A549 (cell line): ENCODE results near the gene F5. TPM values are rescaled to one million over a fixed set of nuclear protein-coding genes. Genes with fewer than 3 reads are reported as not detected.

ENCODE experiments used
- ATAC-seq, 2 experiments: fragments of 200-7000 bp in 1 of 2; fragments of >200 bp in 1 of 2; cut with Nextera tagmentation in 1 of 2; cut with Tn5 transposase in 1 of 2; 3 replicates each; pipeline versions ENCODE4 v1.8.0 to v1.9.1; 2018 to 2020; ENCODE audit warnings: mild to moderate bottlenecking in 1 of 2, moderate library complexity in 1 of 2
- CTCF ChIA-PET: fragments of 300-600 bp; sonication (Branson Sonifier 250); formaldehyde crosslinking; extraction: SDS; loops from one replicate; lab custom pipeline; 2021; ENCODE audit warnings: antibody characterized with exemption, inconsistent platforms; lab: Yijun Ruan, JAX
- POLR2A ChIA-PET: fragments of 350-600 bp; formaldehyde crosslinking; extraction: SDS; loops from one replicate; lab custom pipeline; 2021; ENCODE audit warnings: antibody characterized with exemption, inconsistent platforms; lab: Yijun Ruan, JAX
- DNase-seq, 2 experiments: peaks; one replicate each; pipeline versions ENCODE4 v3.0.0 to v3.0.0-alpha.2; 2011 to 2016; ENCODE audit warnings: low read depth in 1 of 2, low spot score in 1 of 2
- FAIRE-seq: peaks from 2 replicates; lab custom pipeline; 2011; peaks lifted over from hg19 to GRCh38; lab: Jason Lieb, UNC
- H3K27ac ChIP-seq, 2 experiments: fragments of >200 bp; sonication (Bioruptor Twin); formaldehyde crosslinking; 3 replicates each; pipeline ENCODE4 v1.5.1; 2016 to 2017
- H3K4me1 ChIP-seq: fragments of >200 bp; sonication (Bioruptor Twin); formaldehyde crosslinking; 3 replicates; pipeline ENCODE4 v1.6.1; 2016
- H3K4me2 ChIP-seq: fragments of >200 bp; sonication (Bioruptor Twin); formaldehyde crosslinking; 3 replicates; pipeline ENCODE4 v1.6.1; 2016
- H3K4me3 ChIP-seq: fragments of >200 bp; sonication (Bioruptor Twin); formaldehyde crosslinking; 3 replicates; pipeline ENCODE4 v1.5.1; 2016
- H3K9me3 ChIP-seq: fragments of >200 bp; sonication (Bioruptor Twin); formaldehyde crosslinking; 3 replicates; pipeline ENCODE4 v1.6.1; 2016
- BHLHE40 ChIP-seq: IDR thresholded peaks from 2 replicates; pipeline ENCODE4 v1.6.1; 2012; ENCODE audit warnings: low read depth, low read length, inconsistent platforms
- CBX8 ChIP-seq: fragments of 200-600 bp; sonication (generic); IDR thresholded peaks from 2 replicates; pipeline ENCODE4 v1.6.1; 2016
- CEBPB ChIP-seq, 2 experiments: fragments of >200 bp in 1 of 2; sonication (Bioruptor Twin) in 1 of 2; formaldehyde crosslinking in 1 of 2; IDR thresholded peaks; 2 replicates each; pipeline ENCODE4 v1.6.1; 2012 to 2016
- CHD2 ChIP-seq: fragments of 150-350 bp; IDR thresholded peaks from 2 replicates; pipeline ENCODE4 v1.6.1; 2014; ENCODE audit warnings: low read length; ENCODE audit not compliant: partially characterized antibody
- EHMT2 ChIP-seq: fragments of 200-600 bp; sonication (generic); IDR thresholded peaks from 2 replicates; pipeline ENCODE4 v1.6.1; 2016; ENCODE audit warnings: antibody characterized with exemption, low read depth, mild to moderate bottlenecking, moderate library complexity
- EP300 ChIP-seq, 2 experiments: fragments of >200 bp; sonication (Bioruptor Twin); formaldehyde crosslinking; IDR thresholded peaks; 2 replicates in 1 of 2; 3 replicates in 1 of 2; pipeline ENCODE4 v1.6.1; 2016 to 2017
- ESRRA ChIP-seq: fragments of 150-350 bp; IDR thresholded peaks from 2 replicates; pipeline ENCODE4 v1.6.1; 2014; ENCODE audit warnings: mild to moderate bottlenecking, low read length, borderline replicate concordance
- FOSB ChIP-seq: fragments of 250-450 bp; sonication (Bioruptor Pico); IDR thresholded peaks from 2 replicates; pipeline ENCODE4 v1.5.0; 2020; ENCODE audit warnings: mild to moderate bottlenecking, moderate library complexity
- FOSL2 ChIP-seq, 2 experiments: fragments of 450-650 bp in 1 of 2; fragments of >200 bp in 1 of 2; sonication (Bioruptor Twin) in 1 of 2; formaldehyde crosslinking; IDR thresholded peaks; 2 replicates each; pipeline versions ENCODE4 v1.5.0 to v1.6.1; 2016 to 2020; ENCODE audit warnings: mild to moderate bottlenecking in 1 of 2, moderate library complexity in 1 of 2
- HDAC2 ChIP-seq: fragments of 200-600 bp; sonication (generic); IDR thresholded peaks from 2 replicates; pipeline ENCODE4 v1.6.1; 2016
- HEYL ChIP-seq: fragments of 250-450 bp; sonication (Bioruptor Pico); IDR thresholded peaks from 2 replicates; pipeline ENCODE4 v1.8.0; 2021; ENCODE audit warnings: mild to moderate bottlenecking, moderate library complexity
- HOXA7 ChIP-seq: fragments of 250-450 bp; sonication (Bioruptor Pico); IDR thresholded peaks from 2 replicates; pipeline ENCODE4 v1.5.0; 2020; ENCODE audit warnings: mild to moderate bottlenecking, moderate library complexity
- MAFK ChIP-seq: fragments of 450-650 bp; IDR thresholded peaks from 2 replicates; pipeline ENCODE4 v1.6.1; 2014; ENCODE audit not compliant: partially characterized antibody
- MAZ ChIP-seq: fragments of 150-350 bp; IDR thresholded peaks from 2 replicates; pipeline ENCODE4 v1.6.1; 2014; ENCODE audit warnings: antibody characterized with exemption, low read depth, low read length, borderline replicate concordance
- MYC ChIP-seq: IDR thresholded peaks from 2 replicates; pipeline ENCODE4 v1.6.1; 2012; ENCODE audit warnings: mild to moderate bottlenecking, inconsistent platforms, low read length, improper control_type of control experiment, borderline replicate concordance
- NFE2L2 ChIP-seq: fragments of 150-350 bp; conservative IDR thresholded peaks from 2 replicates; pipeline ENCODE4 v1.6.1; 2014; ENCODE audit warnings: low read length
- PHF8 ChIP-seq: fragments of 200-600 bp; sonication (generic); IDR thresholded peaks from 2 replicates; pipeline ENCODE4 v1.6.1; 2016; ENCODE audit warnings: low read depth, mild to moderate bottlenecking, antibody characterized with exemption, moderate library complexity, borderline replicate concordance
- POLR2A ChIP-seq: IDR thresholded peaks from 2 replicates; pipeline ENCODE4 v1.6.1; 2012; ENCODE audit warnings: mild to moderate bottlenecking, low read length
- POLR2AphosphoS2 ChIP-seq: conservative IDR thresholded peaks from 2 replicates; pipeline ENCODE4 v1.6.1; 2012; ENCODE audit warnings: low read length, improper control_type of control experiment, inconsistent platforms
- RAD21 ChIP-seq, 2 experiments: fragments of >200 bp in 1 of 2; sonication (Bioruptor Twin) in 1 of 2; formaldehyde crosslinking in 1 of 2; IDR thresholded peaks in 1 of 2; conservative IDR thresholded peaks in 1 of 2; 2 replicates in 1 of 2; 3 replicates in 1 of 2; pipeline ENCODE4 v1.6.1; 2012 to 2018; ENCODE audit warnings: inconsistent platforms in 1 of 2
- RNF2 ChIP-seq: fragments of 200-600 bp; sonication (generic); IDR thresholded peaks from 2 replicates; pipeline ENCODE4 v1.6.1; 2016; ENCODE audit warnings: low read depth, mild to moderate bottlenecking, antibody characterized with exemption, moderate library complexity, borderline replicate concordance
- TP53 ChIP-seq: fragments of 250-450 bp; sonication (Bioruptor Pico); IDR thresholded peaks from 2 replicates; pipeline ENCODE4 v1.5.0; 2021; ENCODE audit warnings: mild to moderate bottlenecking, moderate library complexity
- ZNF302 ChIP-seq: fragments of 250-450 bp; sonication (Bioruptor Pico); IDR thresholded peaks from 2 replicates; pipeline ENCODE4 v1.9.0; 2021; ENCODE audit warnings: inconsistent platforms, mild to moderate bottlenecking, moderate library complexity
- WGBS: methylation state at CpG from one replicate; pipeline ENCODE4 v1.1.6; 2017; ENCODE audit errors: missing lambda C conversion rate; 5-methylcytosine and 5-hydroxymethylcytosine counted together
- polyA plus RNA-seq, 4 experiments: library from polyadenylated mRNA; depleted of rRNA in 3 of 4; stranded (reverse); fragments of >200 nt; fragmentation: RNase III in 1 of 4; extraction: RNeasy Plus Mini Kit Qiagen cat#74134 plus additional on column Dnase treatment in 1 of 4; gene quantifications; 2 replicates in 3 of 4; 3 replicates in 1 of 4; pipeline ENCODE4 v1.2.3, GENCODE V29; 2011 to 2017
- TF ChIP-seq, protein P1 (sequence below): fragments of 200-600 bp; sonication (generic); IDR thresholded peaks from 2 replicates; pipeline ENCODE4 v1.6.1; 2016; ENCODE audit warnings: antibody characterized with exemption, mild to moderate bottlenecking, moderate library complexity
- TF ChIP-seq, protein P2 (sequence below): fragments of >200 bp; sonication (Bioruptor Twin); formaldehyde crosslinking; IDR thresholded peaks from 3 replicates; pipeline ENCODE4 v1.6.1; 2016
- TF ChIP-seq, protein P3 (sequence below): fragments of 450-650 bp; IDR thresholded peaks from 2 replicates; pipeline ENCODE4 v1.6.1; 2014; ENCODE audit warnings: antibody characterized with exemption
- TF ChIP-seq, protein P4 (sequence below): fragments of >200 bp; sonication (Bioruptor Twin); formaldehyde crosslinking; IDR thresholded peaks from 2 replicates; pipeline ENCODE4 v1.6.1; 2016

Gene F5
- polyA plus RNA-seq, 2 of the 4 experiments (the other 2 are of a cell fraction), result 0.04 to 0.36 TPM

- DNase-seq, result no peak
- no peak for FAIRE-seq
- Histone ChIP-seq H3K4me3 (no peak overlapping the region), H3K9me3 (no peaks in the 10 kb centered on the region), H3K27ac (no peak overlapping the region), H3K4me2 (no peak overlapping the region), H3K4me1 (no peaks in the 10 kb centered on the region)
- ATAC-seq, result no peak
- POLR2A ChIA-PET, result no interaction called here
- TF ChIP-seq CHD2 (no peak), MAFK (no peak), CEBPB (IDR thresholded peaks at IDR 0.05) (no peak), CBX8 (no peak), MYC (no peak), POLR2A (no peak), HEYL (CRISPR knock-in tag) (no peak), EHMT2 (no peak)
- TF ChIP-seq, protein P1, sequence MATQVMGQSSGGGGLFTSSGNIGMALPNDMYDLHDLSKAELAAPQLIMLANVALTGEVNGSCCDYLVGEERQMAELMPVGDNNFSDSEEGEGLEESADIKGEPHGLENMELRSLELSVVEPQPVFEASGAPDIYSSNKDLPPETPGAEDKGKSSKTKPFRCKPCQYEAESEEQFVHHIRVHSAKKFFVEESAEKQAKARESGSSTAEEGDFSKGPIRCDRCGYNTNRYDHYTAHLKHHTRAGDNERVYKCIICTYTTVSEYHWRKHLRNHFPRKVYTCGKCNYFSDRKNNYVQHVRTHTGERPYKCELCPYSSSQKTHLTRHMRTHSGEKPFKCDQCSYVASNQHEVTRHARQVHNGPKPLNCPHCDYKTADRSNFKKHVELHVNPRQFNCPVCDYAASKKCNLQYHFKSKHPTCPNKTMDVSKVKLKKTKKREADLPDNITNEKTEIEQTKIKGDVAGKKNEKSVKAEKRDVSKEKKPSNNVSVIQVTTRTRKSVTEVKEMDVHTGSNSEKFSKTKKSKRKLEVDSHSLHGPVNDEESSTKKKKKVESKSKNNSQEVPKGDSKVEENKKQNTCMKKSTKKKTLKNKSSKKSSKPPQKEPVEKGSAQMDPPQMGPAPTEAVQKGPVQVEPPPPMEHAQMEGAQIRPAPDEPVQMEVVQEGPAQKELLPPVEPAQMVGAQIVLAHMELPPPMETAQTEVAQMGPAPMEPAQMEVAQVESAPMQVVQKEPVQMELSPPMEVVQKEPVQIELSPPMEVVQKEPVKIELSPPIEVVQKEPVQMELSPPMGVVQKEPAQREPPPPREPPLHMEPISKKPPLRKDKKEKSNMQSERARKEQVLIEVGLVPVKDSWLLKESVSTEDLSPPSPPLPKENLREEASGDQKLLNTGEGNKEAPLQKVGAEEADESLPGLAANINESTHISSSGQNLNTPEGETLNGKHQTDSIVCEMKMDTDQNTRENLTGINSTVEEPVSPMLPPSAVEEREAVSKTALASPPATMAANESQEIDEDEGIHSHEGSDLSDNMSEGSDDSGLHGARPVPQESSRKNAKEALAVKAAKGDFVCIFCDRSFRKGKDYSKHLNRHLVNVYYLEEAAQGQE, result no peak
- CTCF ChIA-PET, result no interaction called here
- 1% methylated on average over 3 of the region's 3 CpGs for WGBS
These were observed 8.1 kb upstream of the F5 start for GRCh38 chr1:169594391-169594790.

- TF ChIP-seq FOSB (CRISPR knock-in tag) (no peak), BHLHE40 (no peak), HEYL (CRISPR knock-in tag) (no peak), POLR2AphosphoS2 (no peak)
- no peak for DNase-seq
These were observed 4.7 kb upstream of the F5 start for GRCh38 chr1:169590932-169591331.

DNA sequence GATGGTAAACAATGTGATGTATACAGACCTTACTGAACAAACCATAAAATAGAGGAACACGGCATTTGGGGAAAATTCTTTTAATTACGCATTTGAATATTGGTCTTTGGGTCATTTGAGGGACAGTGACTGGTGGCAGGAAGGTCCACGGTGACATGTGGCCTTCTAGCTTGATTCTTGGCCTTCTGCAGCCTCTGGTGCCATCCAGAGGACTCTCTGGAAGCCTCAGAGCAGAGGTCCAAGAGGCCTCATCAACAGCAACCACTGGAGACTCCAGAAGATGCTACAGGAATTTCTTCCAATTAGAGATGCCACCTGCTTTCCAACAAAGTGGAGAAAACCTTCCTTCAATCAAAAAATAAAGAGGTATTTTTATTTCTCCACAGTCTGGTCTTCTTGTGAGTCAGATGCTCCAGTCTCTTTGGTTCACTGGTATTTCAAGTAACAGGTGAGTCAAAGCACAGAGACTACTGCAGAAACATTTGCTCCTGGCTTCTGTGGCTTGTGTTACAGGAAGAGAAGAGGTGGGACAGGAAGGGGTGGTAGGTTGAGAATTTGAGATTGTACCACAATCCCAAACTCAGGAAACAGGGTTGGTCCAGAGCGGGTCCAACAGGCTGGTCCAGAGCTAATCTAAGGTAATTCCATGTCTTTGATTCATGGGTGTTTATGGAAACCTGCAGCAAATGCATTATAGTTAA, 2.7 kb upstream of the F5 start:
- WGBS, result 48% methylated on average over 4 of the region's 4 CpGs

More at GRCh38 chr1:169590932-169591331, 4.7 kb upstream of the F5 start:
- ChIA-PET POLR2A (no interaction called here), CTCF (no interaction called here)
- Histone ChIP-seq H3K4me2 (no peak overlapping the region), H3K9me3 (no peaks in the 10 kb centered on the region), H3K27ac (no peak overlapping the region), H3K4me3 (no peak overlapping the region), H3K4me1 (no peaks in the 10 kb centered on the region; the same call in 2 of the 3 replicates)
- no peak for FAIRE-seq
- WGBS, result 30% methylated on average over 5 of the region's 5 CpGs
- ATAC-seq, result no peak

DNA sequence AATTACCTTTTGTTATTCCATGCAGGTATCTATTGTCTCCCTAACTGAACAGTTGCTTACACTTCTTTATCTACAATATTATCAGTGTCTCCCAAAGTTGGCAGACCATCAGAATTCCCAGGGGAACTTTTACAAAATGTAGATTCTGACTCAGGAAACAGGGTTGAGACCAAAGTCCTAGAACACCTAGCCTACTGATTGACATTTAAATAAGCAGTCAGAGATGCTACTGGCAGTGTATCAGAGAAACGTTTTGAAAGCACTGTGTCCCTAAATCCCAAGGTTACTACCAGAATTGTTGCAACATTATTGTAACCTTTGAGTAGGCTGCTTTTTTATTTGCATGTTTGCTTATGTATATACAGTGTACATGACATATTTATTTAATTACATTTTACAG, 1.8 kb upstream of the F5 start:
- Histone ChIP-seq H3K4me1 (no peaks in the 10 kb centered on the region; the same call in 2 of the 3 replicates), H3K4me2 (no peak overlapping the region), H3K4me3 (no peak overlapping the region), H3K9me3 (no peaks in the 10 kb centered on the region), H3K27ac (no peak overlapping the region)
- CTCF ChIA-PET, result no interaction called here
- no peak for DNase-seq
- no peak for FAIRE-seq
- POLR2A ChIA-PET, result no interaction called here
- WGBS, result 0% methylated on average over 1 of the region's 1 CpG
- ATAC-seq, result no peak
- no peak for TF ChIP-seq TP53 (CRISPR knock-in tag)
- TF ChIP-seq PHF8, result no peak
- no peak for TF ChIP-seq MAZ
- TF ChIP-seq, protein P2, sequence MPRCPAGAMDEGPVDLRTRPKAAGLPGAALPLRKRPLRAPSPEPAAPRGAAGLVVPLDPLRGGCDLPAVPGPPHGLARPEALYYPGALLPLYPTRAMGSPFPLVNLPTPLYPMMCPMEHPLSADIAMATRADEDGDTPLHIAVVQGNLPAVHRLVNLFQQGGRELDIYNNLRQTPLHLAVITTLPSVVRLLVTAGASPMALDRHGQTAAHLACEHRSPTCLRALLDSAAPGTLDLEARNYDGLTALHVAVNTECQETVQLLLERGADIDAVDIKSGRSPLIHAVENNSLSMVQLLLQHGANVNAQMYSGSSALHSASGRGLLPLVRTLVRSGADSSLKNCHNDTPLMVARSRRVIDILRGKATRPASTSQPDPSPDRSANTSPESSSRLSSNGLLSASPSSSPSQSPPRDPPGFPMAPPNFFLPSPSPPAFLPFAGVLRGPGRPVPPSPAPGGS, result no peak
- no peak for TF ChIP-seq NFE2L2
- TF ChIP-seq ESRRA, result no peak
- TF ChIP-seq HOXA7 (CRISPR knock-in tag), result no peak
- no peak for TF ChIP-seq MYC
- TF ChIP-seq, protein P3, sequence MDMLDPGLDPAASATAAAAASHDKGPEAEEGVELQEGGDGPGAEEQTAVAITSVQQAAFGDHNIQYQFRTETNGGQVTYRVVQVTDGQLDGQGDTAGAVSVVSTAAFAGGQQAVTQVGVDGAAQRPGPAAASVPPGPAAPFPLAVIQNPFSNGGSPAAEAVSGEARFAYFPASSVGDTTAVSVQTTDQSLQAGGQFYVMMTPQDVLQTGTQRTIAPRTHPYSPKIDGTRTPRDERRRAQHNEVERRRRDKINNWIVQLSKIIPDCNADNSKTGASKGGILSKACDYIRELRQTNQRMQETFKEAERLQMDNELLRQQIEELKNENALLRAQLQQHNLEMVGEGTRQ, result no peak
- no peak for TF ChIP-seq EP300 (IDR thresholded peaks at IDR 0.05)
- no peak for TF ChIP-seq MAFK
- no peak for TF ChIP-seq EHMT2
- no peak for TF ChIP-seq RNF2
- no peak for TF ChIP-seq HDAC2

More for the DNA sequence above, 2.7 kb upstream of the F5 start:
- H3K4me1 ChIP-seq, result no peaks in the 10 kb centered on the region; the same call in 2 of the 3 replicates
- no peak for FAIRE-seq
- TF ChIP-seq FOSL2 (IDR thresholded peaks at IDR 0.05), result no peak
- no peak for TF ChIP-seq FOSL2 (CRISPR knock-in tag; IDR thresholded peaks at IDR 0.05)
- TF ChIP-seq ZNF302 (CRISPR knock-in tag), result no peak
- 0 out of 5 replicates have a peak, but pooled peaks of 1 of the 2 experiments have one; percentile 4 for TF ChIP-seq RAD21 (conservative IDR thresholded peaks at IDR 0.05 in 1 of 2, IDR thresholded peaks at IDR 0.05 in 1 of 2)
- no peak for TF ChIP-seq MAZ
- TF ChIP-seq NFE2L2, result no peak
- TF ChIP-seq, protein P4, sequence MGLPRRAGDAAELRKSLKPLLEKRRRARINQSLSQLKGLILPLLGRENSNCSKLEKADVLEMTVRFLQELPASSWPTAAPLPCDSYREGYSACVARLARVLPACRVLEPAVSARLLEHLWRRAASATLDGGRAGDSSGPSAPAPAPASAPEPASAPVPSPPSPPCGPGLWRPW, result no peak
- POLR2A ChIA-PET, result no interaction called here
- no peak for ATAC-seq
- no peak overlapping the region for H3K4me3 ChIP-seq
- no peak for DNase-seq
- no peaks in the 10 kb centered on the region for H3K9me3 ChIP-seq
- H3K4me2 ChIP-seq, result no peak overlapping the region
- H3K27ac ChIP-seq, result no peak overlapping the region
- CTCF ChIA-PET, result no interaction called here
